H7 (cell line): ENCODE data around the gene VWA1. TPM values are rescaled to one million over a fixed set of nuclear protein-coding genes. Genes with fewer than 3 reads are reported as not detected.
"Not testable (repeated sequence)": the region's sequence is repeated elsewhere in the genome, so short reads cannot be mapped to it uniquely, and the experiment has no call there.

ENCODE experiments used
- DNase-seq: peaks from one replicate; pipeline ENCODE4 v3.0.0; 2012
- H3K27me3 ChIP-seq: 2 replicates; pipeline ENCODE4 v1.6.0; 2011; ENCODE audit warnings: mild to moderate bottlenecking, low read length; ENCODE audit not compliant: control insufficient read depth, insufficient read depth
- H3K36me3 ChIP-seq: replicated peaks from 2 replicates; pipeline ENCODE4 v1.5.1; 2011; ENCODE audit warnings: low read length; ENCODE audit not compliant: control insufficient read depth, insufficient read depth
- H3K4me3 ChIP-seq: 2 replicates; pipeline ENCODE4 v1.5.1; 2011; ENCODE audit warnings: low read depth, mild to moderate bottlenecking, control low read depth, low read length, moderate library complexity; ENCODE audit not compliant: insufficient read depth
- total RNA-seq: library from RNA; depleted of rRNA; stranded (reverse); fragments of >200 nt; shearing (Covaris generic); gene quantifications from 2 replicates; pipeline ENCODE4 v1.2.3, GENCODE V29; 2014

VWA1 gene
- total RNA-seq, 1 experiment from 2014 or later = 37.1 TPM

GRCh38 chr1:1425753-1426495 lies 9.6 kb upstream of the VWA1 start:
- Histone ChIP-seq H3K36me3 (no peaks in the 10 kb centered on the region), H3K4me3 (peak overlapping the region; percentile 5; the same call in 1 of the 2 replicates), H3K27me3 (no peaks in the 10 kb centered on the region)
- DNase-seq = peak; percentile 92

- no peaks in the 10 kb centered on the region for H3K27me3 ChIP-seq
- H3K4me3 ChIP-seq = peak overlapping the region; percentile 23; the same call in 1 of the 2 replicates
- peak; percentile 94 for DNase-seq
- no peaks in the 10 kb centered on the region for H3K36me3 ChIP-seq
Measured at GRCh38 chr1:1426496-1427105, 8.9 kb upstream of the VWA1 start.

DNA sequence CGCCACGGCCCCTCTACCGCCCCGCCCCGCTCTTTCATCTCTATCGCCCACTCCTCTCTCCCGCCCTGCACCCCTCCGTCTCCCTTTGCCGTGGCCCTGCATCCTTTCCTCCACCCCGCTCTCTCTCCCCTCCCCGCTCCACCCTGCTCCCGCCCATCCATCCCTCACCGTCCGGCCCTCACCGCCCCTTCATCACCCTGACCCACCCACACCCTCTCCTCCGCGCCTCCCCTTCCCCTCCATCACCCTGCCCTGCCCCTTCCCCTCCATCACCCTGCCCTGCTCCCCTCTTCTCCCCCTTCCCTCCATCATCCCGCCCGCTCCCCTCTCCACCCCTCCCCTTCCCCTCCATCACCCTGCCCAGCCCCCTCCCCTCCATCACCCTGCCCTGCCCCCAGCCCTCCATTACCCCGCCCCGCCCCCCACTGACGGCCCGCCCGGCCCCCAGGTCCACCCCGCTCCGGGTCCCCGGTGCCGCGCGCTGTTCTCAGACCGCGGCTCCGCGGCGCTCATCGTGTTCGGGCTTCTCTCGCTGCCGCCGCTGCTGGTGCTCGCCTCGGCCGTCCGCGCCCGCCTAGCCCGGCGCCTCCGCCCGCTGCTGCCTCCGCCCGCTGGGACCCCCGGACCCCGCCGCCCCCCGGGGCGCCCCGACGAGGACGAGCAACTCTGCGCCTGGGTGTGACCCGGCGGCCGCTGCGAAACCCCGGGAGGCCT lies 8.2 kb upstream of the VWA1 start:
- Histone ChIP-seq H3K4me3 (peak overlapping the region; percentile 48), H3K36me3 (no peaks in the 10 kb centered on the region), H3K27me3 (no peaks in the 10 kb centered on the region)
- DNase-seq = peak; percentile 96

- Histone ChIP-seq H3K27me3 (no peaks in the 10 kb centered on the region), H3K4me3 (peak overlapping the region; percentile 48), H3K36me3 (no peaks in the 10 kb centered on the region)
- peak; percentile 84 for DNase-seq
Measured at GRCh38 chr1:1427820-1428148, 7.7 kb upstream of the VWA1 start.

DNA sequence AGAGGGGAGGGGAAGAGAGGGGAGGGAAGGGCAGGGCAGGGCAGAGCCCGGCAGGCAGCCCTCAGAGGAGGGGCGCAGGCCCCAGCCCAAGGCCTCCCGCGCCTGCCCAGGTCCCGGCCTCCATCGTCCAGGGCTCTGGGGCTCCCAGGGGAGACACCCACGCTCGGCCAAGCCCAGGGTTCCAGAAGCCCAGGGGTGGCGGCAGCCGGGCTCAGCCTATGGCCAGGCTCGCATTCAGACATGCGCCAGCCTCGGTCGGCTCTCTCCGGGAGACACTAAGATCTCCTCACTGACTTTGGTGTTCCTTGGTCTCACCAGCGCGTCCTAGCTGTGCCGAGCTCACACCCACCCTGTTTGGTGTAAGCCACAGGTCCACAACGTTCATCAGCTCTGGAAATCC lies 7.3 kb upstream of the VWA1 start:
- peak; percentile 52 for DNase-seq
- Histone ChIP-seq H3K27me3 (no peaks in the 10 kb centered on the region), H3K4me3 (no peak overlapping the region), H3K36me3 (no peaks in the 10 kb centered on the region)

- not testable (repeated sequence) for DNase-seq, H3K27me3 ChIP-seq, H3K36me3 ChIP-seq, H3K4me3 ChIP-seq
Measured at GRCh38 chr1:1428967-1429366, 6.5 kb upstream of the VWA1 start.

GRCh38 chr1:1429671-1430073 lies 5.8 kb upstream of the VWA1 start:
- no peak overlapping the region for H3K4me3 ChIP-seq
- DNase-seq = peak; percentile 34
- no peaks in the 10 kb centered on the region for H3K36me3 ChIP-seq
- no peaks in the 10 kb centered on the region for H3K27me3 ChIP-seq

DNA sequence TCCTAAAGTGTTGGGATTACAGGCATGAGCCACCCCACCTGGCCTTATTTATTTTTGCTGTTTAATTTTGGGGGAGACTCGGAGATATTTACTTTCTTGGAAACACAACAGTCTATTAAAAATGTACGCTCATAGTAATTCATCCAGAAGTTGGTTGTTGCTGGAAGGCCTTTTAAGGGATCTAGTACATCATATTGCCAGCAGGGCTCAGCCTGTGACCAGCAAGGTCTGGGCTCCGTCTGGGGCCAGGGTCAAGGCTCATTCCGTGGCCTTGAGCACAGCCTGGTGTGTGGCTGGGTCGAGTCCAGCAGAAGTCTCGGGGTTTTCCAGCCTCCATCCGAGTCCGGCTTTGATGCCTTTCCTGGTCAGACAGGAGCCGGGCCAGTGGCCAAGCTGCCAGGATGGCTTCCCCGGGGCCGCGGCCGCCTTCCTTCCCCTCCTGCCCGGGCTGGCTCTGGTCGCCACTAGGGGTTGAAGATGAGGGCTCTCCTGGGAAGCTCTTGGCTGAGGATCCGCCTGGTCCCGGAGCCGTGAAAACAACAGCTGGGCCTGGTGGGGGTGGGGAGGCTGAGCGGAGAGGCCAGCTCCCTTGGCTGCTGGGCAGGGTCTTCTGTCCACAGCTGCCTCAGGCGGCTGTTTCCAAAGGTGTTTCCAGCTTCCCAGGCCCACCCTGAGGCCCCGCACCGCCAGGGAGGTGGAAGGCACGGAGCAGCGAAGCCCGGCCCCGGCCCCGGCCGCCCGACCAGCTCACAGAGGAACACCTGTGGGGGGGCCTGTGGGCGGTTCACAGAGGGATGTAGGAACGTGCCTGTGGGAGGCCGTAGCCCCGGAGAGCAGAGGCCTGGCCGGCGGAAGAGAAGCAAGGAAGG lies 5.1 kb upstream of the VWA1 start:
- Histone ChIP-seq H3K4me3 (no peak overlapping the region), H3K36me3 (no peaks in the 10 kb centered on the region), H3K27me3 (peaks cover 2% of the 10 kb centered on the region; the same call in 1 of the 2 replicates)
- DNase-seq = peak; percentile 93

- H3K4me3 ChIP-seq = no peak overlapping the region
- no peaks in the 10 kb centered on the region for H3K36me3 ChIP-seq
- peaks cover 3% of the 10 kb centered on the region; the same call in 1 of the 2 replicates for H3K27me3 ChIP-seq
- peak; percentile 70 for DNase-seq
Measured at GRCh38 chr1:1430992-1431844, 4.3 kb upstream of the VWA1 start.

DNA sequence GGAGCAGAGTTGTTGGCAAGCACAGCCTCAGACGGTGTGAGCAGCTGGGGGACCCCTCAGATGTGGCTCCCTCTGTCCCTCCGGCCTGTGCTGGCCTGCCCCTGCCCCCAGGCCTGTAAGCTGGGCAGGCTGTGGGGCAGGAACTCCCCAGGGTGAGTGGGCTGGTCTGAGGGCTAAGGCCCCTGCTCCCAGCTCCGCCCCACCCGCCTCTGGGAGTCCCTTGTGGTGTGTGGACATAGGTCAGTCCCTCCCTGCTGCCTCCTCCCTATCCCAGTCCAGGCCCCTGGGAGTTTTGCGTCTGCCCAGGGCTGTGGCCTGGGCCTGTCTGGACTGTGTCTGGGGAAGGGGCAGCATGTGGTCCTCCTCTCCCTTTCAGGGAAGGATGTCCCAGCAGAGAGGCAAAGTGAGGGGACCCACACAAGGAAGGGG lies 3.6 kb upstream of the VWA1 start:
- no peak overlapping the region for H3K4me3 ChIP-seq
- H3K27me3 ChIP-seq = peaks cover 5% of the 10 kb centered on the region; the same call in 1 of the 2 replicates
- peak; percentile 77 for DNase-seq
- H3K36me3 ChIP-seq = no peaks in the 10 kb centered on the region

GRCh38 chr1:1432274-1432950 lies 3.1 kb upstream of the VWA1 start:
- Histone ChIP-seq H3K27me3 (peaks cover 5% of the 10 kb centered on the region; the same call in 1 of the 2 replicates), H3K36me3 (no peaks in the 10 kb centered on the region), H3K4me3 (no peak overlapping the region)
- peak; percentile 69 for DNase-seq

DNA sequence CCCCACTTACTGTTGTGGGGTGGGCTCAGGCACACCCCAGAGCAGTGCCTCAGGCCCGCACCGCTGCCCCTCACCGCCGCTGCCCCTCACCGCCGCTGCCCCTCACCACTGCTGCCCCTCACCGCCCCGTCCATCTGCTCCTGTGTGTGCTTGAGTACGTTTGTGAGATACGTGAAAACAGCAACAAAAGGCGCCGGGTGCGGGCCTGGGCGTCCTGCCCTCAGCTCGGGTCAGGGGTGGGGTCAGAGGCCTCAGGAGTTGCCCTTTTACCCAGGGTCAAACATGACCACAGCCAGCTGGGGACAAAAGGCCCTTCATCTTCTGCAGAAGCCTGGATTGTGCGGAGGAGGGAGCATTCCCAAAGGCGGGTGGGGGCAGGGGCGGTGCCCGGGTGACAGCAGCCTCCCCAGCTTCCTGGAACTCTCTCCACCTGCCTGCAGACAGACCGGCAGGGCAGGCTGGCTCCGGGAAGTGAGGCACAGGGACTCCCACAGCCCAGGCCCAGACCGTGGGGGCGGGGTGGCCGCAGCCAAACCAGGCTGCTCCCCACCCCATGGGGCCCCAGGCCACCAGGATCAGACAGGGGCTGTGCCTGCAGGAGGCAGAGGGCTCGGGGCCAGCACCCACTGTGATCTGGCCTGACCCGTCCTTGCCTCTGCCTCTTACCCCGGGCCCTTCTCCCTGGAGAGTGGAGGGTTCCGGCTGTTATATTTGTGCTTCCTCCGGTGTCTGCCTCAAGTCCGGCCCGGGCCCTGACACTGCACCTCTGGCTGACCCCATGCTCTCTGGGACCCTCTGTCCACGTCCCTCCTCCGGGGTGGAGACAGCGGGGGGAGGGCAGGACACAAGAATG lies 2.3 kb upstream of the VWA1 start:
- DNase-seq = peak; percentile 91
- Histone ChIP-seq H3K36me3 (no peaks in the 10 kb centered on the region), H3K4me3 (peak overlapping the region; percentile 5; the same call in 1 of the 2 replicates), H3K27me3 (peaks cover 5% of the 10 kb centered on the region; the same call in 1 of the 2 replicates)
